Coronary artery (tissue), 2 donors: ENCODE results near the gene PRIMA1.
A peak's percentile ranks its signal among the peaks of the same experiment; 100 is the strongest.

ENCODE experiments used
- DNase-seq: peaks from one replicate; pipeline ENCODE4 v3.0.0-alpha.2; 2017; ENCODE audit warnings: low spot score
- H3K27ac ChIP-seq, 2 donors: fragments of 200-600 bp; sonication (generic); one replicate each; pipeline ENCODE4 v1.5.1; 2016 to 2019
- H3K4me3 ChIP-seq: fragments of 200-600 bp; sonication (generic); 2 replicates; pipeline ENCODE4 v1.5.1; 2016; ENCODE audit warnings: mild to moderate bottlenecking, moderate library complexity
- TF ChIP-seq, protein P1 (sequence below): fragments of 200-600 bp; sonication (generic); IDR thresholded peaks from one replicate; pipeline ENCODE4 v1.5.1; 2019; ENCODE audit warnings: antibody characterized with exemption

PRIMA1 gene

DNA sequence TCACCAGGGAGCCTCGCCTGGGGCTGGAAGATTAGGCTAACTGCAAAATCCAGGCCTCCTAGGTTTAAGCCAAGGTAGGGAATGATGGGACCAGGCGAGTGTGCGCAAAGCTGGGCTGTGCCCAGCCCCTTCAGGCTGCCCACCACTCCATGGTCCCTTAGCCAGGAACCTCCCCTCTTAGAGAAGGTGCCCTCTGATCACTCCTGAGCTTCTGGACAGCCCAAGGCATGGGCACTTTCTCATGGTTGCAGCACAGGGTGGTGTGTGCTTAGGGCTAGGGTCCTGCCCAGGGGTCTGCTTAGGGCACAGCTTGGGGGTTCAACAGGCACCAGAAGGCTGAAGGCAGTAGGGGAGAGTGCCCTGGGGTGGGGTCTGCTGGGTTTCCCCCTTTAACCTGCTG lies 69.0 kb downstream of the PRIMA1 start:
- DNase-seq, result peak; percentile 45
- Histone ChIP-seq H3K4me3 (no peak overlapping the region), H3K27ac (no peak overlapping the region)
- TF ChIP-seq, protein P1, sequence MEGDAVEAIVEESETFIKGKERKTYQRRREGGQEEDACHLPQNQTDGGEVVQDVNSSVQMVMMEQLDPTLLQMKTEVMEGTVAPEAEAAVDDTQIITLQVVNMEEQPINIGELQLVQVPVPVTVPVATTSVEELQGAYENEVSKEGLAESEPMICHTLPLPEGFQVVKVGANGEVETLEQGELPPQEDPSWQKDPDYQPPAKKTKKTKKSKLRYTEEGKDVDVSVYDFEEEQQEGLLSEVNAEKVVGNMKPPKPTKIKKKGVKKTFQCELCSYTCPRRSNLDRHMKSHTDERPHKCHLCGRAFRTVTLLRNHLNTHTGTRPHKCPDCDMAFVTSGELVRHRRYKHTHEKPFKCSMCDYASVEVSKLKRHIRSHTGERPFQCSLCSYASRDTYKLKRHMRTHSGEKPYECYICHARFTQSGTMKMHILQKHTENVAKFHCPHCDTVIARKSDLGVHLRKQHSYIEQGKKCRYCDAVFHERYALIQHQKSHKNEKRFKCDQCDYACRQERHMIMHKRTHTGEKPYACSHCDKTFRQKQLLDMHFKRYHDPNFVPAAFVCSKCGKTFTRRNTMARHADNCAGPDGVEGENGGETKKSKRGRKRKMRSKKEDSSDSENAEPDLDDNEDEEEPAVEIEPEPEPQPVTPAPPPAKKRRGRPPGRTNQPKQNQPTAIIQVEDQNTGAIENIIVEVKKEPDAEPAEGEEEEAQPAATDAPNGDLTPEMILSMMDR, result no peak

DNA sequence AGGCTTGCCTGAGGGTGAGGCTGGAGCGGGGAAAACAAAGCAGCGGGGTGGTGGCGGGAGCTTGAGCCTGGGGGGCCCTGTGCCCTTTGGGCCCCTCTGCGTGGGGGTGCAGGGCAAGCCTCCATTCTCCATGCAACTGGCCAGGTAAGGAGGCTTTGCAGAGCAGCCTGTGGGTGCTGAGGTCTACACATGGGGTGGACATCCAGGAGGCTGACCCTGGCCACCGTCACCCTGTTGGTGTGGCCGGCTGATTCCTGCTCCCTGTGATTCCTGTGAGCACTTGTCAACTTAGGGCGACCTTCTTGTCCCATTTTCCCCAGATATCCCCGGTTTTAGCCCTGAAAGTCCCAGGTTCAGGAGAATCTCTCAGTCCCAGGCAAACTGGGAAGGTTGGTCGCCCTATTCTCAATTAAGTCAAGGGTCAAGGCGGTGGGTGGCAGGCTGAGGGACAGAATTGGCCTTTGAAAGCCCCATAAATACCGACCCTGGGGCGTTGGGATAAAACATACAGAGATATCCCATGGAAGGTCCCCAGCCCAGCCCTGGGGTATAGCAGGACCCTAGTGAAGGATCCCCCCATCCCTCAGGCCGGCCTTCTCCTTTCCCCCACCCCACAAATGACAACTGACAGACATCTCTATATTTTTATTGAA lies 70.5 kb downstream of the PRIMA1 start:
- TF ChIP-seq, protein P1, result no peak
- DNase-seq, result peak; percentile 54
- no peak overlapping the region for H3K27ac ChIP-seq

DNA sequence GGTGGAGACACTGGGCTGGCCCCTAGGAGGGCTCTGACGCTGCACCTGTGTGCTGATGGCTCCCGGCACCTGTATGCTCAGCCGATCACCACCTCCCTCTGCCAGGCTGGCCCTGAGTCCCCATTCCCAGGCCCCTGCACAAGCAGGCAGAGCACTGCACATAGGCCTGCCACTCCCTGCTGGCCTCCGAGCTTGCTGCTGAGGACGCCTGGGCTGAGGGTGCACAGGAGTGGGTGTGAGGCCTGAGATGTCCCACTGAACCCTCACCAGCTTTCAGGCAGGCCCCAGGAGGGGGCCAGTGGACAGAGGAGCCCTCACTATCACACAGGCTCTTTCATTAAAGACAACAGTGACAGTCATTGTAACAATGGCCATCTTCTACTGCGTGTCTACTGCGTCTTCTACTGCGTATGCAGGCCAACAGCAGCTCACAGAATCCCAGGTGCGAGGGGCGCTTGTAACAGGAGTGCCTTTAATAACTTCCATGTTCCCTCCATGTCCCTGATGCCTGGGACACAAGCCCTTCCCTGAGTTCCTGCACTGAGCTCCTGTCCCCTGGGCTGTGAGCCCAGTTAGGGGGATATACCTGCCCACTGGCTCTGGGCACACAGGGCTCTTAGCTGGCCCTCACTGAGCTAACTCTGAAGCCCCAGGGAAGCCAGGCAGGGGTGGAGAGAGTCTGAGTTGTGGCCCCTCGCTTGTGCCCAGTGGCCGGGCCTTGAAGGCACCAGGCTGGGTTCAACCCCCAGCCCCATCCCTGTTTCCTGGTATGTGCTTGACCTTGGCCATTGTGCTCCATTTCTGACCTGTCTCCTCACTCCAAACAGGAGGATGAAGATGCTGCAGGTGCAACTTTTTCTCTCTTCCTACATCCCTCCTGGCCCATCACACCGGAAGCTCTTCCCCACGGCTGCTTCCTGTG lies 71.3 kb downstream of the PRIMA1 start:
- TF ChIP-seq, protein P1, result no peak
- DNase-seq, result peak; percentile 64

More for the DNA sequence above, 70.5 kb downstream of the PRIMA1 start:
- no peak overlapping the region for H3K4me3 ChIP-seq

DNA sequence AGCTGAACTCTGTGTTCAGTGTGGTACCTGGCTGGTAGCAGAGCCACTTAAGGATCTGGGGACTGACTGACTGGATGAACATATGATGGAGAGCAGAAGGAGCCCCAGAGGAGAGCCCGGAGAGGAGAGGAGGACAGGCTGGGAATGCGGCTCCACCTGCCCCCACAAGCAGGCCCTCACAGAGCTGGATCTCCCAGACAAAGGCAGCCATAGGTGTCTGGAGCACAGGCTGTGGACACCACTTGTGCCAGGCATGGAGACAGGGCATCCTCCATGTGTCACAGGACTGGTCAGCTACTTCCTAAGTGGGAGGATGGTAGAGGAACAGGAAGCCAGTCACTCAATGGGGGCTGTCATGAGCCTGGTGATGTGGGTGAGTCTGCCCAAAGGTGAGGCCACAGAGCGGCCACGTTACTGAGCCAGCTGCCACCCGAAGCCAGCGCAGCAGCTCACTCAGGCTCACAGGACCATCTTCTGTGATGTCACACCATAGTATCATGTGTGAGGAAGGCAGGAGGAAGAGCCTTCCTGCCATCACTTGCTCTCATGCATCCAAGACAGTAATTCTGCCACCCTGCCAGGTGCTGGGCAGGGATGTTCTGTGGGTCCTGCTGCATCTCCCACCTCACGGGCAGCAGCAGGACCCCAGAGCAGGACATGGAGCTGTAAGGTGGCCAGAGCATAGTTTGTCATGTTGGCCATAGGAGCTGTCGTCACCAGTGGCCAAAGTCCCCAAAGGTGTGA lies 72.1 kb downstream of the PRIMA1 start:
- TF ChIP-seq, protein P1, result no peak
- Histone ChIP-seq H3K4me3 (no peak overlapping the region), H3K27ac (no peak overlapping the region)
- peak; percentile 59 for DNase-seq

More for the DNA sequence above, 71.3 kb downstream of the PRIMA1 start:
- Histone ChIP-seq H3K27ac (no peak overlapping the region), H3K4me3 (no peak overlapping the region)

DNA sequence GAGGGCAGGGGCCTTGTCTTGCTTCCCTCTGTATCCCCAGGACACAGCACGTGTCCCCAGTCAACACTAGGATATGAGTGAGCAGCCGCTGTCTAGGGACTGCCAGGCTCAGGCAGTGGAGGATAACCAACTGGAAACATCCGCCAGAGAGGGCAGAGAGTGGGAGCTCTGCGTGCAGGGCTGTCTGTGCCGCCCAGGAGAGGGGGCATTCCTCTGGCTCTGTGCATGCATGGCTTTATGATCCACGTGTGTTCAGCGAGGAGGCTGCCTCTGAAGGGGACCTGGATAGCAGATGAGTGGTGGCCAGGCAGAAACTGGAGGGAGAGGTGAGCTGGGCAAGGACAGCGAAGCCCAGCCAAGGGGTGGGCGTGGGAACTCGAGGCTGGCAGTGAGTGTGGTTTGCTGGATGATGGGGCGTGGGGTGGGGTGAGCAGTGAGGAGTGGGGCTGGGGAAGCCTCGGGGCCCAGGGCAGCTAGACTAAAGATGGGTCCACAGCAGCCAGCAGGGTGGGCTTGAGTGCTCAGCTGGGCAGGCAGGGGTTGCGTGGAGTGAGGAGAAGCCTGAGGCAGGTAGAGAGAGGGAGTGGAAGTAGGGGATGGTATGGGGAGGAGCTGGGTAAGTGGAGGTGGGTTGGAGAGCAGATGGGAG lies 72.9 kb downstream of the PRIMA1 start:
- TF ChIP-seq, protein P1, result no peak
- Histone ChIP-seq H3K27ac (no peak overlapping the region), H3K4me3 (no peak overlapping the region)
- DNase-seq, result peak; percentile 57

DNA sequence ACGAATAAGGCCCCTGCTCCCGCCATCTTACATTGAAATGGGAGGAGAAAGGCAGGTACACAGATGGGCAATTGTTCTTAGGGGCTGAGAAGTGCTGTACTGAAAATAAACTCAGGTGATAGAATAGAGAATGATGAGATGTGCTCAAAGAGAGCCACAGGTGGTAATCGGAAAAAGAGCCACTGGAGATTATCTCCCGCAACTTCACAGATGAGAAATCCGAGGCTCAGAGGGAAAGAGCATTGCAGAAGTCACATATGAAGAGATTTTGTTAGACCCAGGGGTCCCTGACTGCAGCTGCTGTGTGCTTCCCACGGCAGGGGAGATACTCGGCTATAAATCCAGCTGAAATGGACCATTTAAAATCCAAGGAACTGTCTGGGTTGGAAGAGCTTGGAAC lies 73.7 kb downstream of the PRIMA1 start:
- no peak for DNase-seq
- TF ChIP-seq, protein P1, result no peak
- Histone ChIP-seq H3K4me3 (no peak overlapping the region), H3K27ac (no peak overlapping the region)
